Naive B cell (primary cell): ENCODE results near the gene XRCC4. TPM values are rescaled to one million over a fixed set of nuclear protein-coding genes. Genes with fewer than 3 reads are reported as not detected.
"Not testable (repeated sequence)": the region's sequence is repeated elsewhere in the genome, so short reads cannot be mapped to it uniquely, and the experiment has no call there.

ENCODE experiments used
- ATAC-seq, 2 donors: fragments of 150-1000 bp; cut with Tn5 transposase; 2 replicates each; pipeline ENCODE4 v1.10.0; 2021; ENCODE audit warnings: low read depth in 2 of 2, mild to moderate bottlenecking in 2 of 2, moderate library complexity in 2 of 2
- DNase-seq: peaks from one replicate; pipeline ENCODE4 v3.0.0; 2022
- H3K27ac Mint-ChIP-seq, 6 donors: one replicate each; pipeline ENCODE4 v1.8.0; 2020 to 2022; ENCODE audit warnings: mild to moderate bottlenecking in 6 of 6, mixed read lengths in 6 of 6, moderate library complexity in 5 of 6, inconsistent platforms in 2 of 6
- H3K27me3 Mint-ChIP-seq, 3 donors: one replicate each; pipeline ENCODE4 v1.8.0; 2021 to 2022; ENCODE audit warnings: mixed read lengths in 3 of 3, mild to moderate bottlenecking in 1 of 3
- H3K36me3 Mint-ChIP-seq, 2 donors: one replicate each; pipeline ENCODE4 v1.8.0; 2020 to 2022; ENCODE audit warnings: mixed read lengths in 2 of 2, inconsistent platforms in 1 of 2, mild to moderate bottlenecking in 1 of 2
- H3K4me1 Mint-ChIP-seq, 3 donors: one replicate each; pipeline ENCODE4 v1.8.0; 2020 to 2022; ENCODE audit warnings: mixed read lengths in 3 of 3, inconsistent platforms in 1 of 3, mild to moderate bottlenecking in 1 of 3, moderate library complexity in 1 of 3
- H3K4me3 Mint-ChIP-seq, 8 donors: one replicate each; pipeline ENCODE4 v1.8.0; 2020 to 2022; ENCODE audit warnings: mild to moderate bottlenecking in 8 of 8, mixed read lengths in 8 of 8, moderate library complexity in 8 of 8, inconsistent platforms in 2 of 8
- H3K9me3 Mint-ChIP-seq, 7 donors: one replicate each; pipeline ENCODE4 v1.8.0; 2020 to 2022; ENCODE audit warnings: mixed read lengths in 7 of 7, mild to moderate bottlenecking in 5 of 7, inconsistent platforms in 2 of 7, moderate library complexity in 1 of 7
- polyA plus RNA-seq, 6 donors: library from polyadenylated mRNA; unstranded; fragments of 300-500 nt; fragmentation: Illumina TruSeq; gene quantifications; one replicate each; pipeline ENCODE4 v1.2.3, GENCODE V29; 2021; ENCODE audit warnings: low read depth in 6 of 6

Gene XRCC4
- polyA plus RNA-seq, 6 donors from 2014 or later, result 7.8 to 9.9 (median 9.3) TPM

DNA sequence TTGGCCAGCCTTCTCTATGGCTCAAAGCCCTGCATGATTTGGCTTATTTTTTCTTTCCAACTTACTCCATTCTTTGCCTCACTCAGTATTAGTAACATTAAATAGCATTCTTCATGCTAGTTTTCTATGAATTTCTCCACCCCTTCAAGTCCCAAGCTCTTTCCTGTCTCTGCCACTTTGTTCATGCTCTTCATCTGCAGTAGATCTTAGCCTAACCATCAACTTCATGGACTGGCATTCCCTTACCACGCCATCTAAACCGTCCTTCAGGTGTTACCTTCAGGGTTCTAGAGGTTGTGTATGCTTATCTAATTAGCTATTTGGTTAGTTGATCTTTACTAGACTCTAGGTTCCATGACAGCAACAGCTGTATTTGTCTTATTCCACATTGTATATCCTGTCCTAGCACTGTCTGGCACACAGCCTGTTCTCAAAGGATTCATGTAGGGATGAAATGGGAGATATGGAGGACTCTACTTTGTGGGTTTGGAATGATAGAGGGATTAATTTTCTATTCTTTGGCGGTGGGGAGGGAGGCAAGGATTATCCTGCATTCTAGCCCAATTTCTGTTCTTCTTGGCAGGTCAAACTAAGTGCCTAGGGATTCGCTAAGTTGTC, 26.5 kb upstream of the XRCC4 start:
- Mint-ChIP-seq H3K4me3 (peak overlapping the region in 1 of 8 donors; percentile 6), H3K4me1 (no peaks in the 10 kb centered on the region), H3K36me3 (peaks cover 11 to 15% of the 10 kb centered on the region in 2 donors), H3K27ac (no peak overlapping the region), H3K9me3 (no peaks in the 10 kb centered on the region), H3K27me3 (no peaks in the 10 kb centered on the region)
- ATAC-seq (no peak), DNase-seq (no peak)

DNA sequence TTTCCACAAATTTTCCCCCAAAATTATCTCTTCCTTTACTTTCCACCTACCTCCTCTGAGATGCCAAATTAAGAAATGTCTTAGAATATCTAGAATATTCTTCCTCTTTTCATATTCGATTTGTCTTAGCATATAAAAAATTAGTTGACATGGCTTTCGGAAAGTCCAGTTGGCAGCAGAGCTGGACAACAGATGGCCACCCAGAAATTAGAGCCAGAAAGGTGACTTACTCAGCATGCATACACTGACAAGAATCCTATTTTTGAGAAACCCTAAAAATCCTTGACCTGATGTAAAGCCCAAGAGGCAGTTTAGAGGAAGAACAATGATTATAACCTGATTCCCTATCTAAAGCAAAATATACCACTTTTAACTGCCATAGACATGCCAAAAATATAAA, 22.2 kb upstream of the XRCC4 start:
- Mint-ChIP-seq H3K4me1 (peaks cover 12 to 16% (median 15%) of the 10 kb centered on the region in 3 donors), H3K9me3 (no peaks in the 10 kb centered on the region), H3K36me3 (peaks cover 15 to 25% of the 10 kb centered on the region in 2 donors), H3K4me3 (no peak overlapping the region), H3K27ac (peak overlapping the region in 1 of 6 donors; percentile 56), H3K27me3 (no peaks in the 10 kb centered on the region)
- DNase-seq (no peak), ATAC-seq (no peak)

DNA sequence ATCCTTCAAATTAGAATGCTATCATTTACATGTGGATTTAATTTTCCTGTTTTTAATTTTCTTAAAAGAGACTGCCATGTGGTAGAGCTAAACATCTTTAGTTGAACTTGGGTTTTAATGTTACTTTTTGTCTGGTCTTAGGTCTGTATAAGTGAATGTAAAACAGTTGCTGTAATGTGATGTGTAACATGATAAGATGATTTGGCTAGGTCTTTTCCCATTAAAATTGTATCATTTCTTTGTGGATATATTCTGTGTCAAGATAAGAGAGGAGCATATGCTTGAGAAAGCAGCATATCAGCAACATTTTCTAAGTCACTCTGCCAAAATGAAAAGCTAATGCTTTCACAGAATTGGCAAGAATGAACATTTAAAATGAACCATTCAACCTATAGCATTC, 18.6 kb upstream of the XRCC4 start:
- DNase-seq (no peak), ATAC-seq (no peak)
- peaks cover 8 to 27% of the 10 kb centered on the region in 2 donors for H3K36me3 Mint-ChIP-seq
- H3K27ac Mint-ChIP-seq, result peak overlapping the region in 3 of 6 donors; percentile 10 to 51 (median 43)
- peaks cover 15 to 16% (median 16%) of the 10 kb centered on the region in 3 donors for H3K4me1 Mint-ChIP-seq
- H3K9me3 Mint-ChIP-seq, result no peaks in the 10 kb centered on the region
- H3K27me3 Mint-ChIP-seq, result no peaks in the 10 kb centered on the region
- H3K4me3 Mint-ChIP-seq, result peak overlapping the region in 2 of 8 donors; percentile 9 to 23

DNA sequence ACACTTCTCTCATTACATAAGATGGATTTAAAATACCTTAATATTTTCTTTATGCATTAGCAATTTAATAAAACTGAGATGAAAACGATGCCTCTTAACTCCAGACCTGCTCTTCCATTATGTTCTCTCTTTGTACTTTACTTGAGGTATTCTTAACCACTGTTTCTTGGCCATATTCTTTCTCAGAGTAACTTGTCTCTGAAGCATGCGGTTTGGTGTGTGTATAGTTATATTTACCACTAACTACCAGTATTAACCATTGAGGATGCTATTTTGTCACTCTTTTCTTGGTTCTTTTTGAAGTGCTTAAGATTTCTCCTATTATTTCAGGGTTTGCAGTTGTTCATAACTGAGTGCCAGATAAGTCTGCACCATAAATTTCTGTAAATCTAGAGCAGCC, 18.0 kb upstream of the XRCC4 start:
- H3K4me3 Mint-ChIP-seq, result peak overlapping the region in 1 of 8 donors; percentile 7

DNA sequence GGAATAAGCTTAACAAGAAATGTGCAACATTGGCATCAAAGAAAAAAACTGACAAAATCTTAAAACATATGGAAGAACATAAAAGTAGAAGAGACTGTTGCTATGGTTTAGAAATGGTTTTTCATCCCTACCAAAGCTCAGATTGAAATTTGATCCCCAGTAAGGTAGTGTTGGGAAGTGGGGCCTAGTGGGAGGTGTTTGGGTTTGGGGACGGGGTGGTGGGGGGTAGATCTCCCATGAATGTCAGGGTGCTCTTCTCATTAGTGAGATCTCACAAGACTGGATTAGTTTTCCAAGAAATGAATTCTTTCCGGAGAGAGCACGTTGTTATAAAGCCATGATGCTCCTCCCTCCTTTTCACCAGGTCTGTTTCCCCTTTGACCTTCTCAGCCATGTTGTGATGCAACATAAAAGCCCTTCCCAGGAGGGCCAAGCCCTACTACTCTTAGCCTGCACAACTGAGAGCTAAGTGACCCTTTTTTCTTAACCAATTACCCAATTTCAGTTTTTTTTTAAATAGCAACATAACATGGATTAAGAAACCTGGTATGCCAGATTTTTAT, 10.7 kb upstream of the XRCC4 start:
- H3K4me3 Mint-ChIP-seq, result no peak overlapping the region
- peaks cover 0 to 8% of the 10 kb centered on the region in 2 donors for H3K36me3 Mint-ChIP-seq
- ATAC-seq (no peak), DNase-seq (no peak)
- no peaks in the 10 kb centered on the region for H3K27me3 Mint-ChIP-seq
- no peaks in the 10 kb centered on the region for H3K9me3 Mint-ChIP-seq
- peak overlapping the region in 2 of 6 donors; percentile 15 to 17 for H3K27ac Mint-ChIP-seq
- H3K4me1 Mint-ChIP-seq, result peaks cover 17 to 29% (median 23%) of the 10 kb centered on the region in 3 donors

More for the DNA sequence above, 18.0 kb upstream of the XRCC4 start:
- ATAC-seq (no peak), DNase-seq (no peak)
- Mint-ChIP-seq H3K9me3 (no peaks in the 10 kb centered on the region), H3K36me3 (peaks cover 6 to 20% of the 10 kb centered on the region in 2 donors), H3K27ac (peak overlapping the region in 2 of 6 donors; percentile 18 to 54), H3K27me3 (no peaks in the 10 kb centered on the region), H3K4me1 (peaks cover 15 to 19% (median 16%) of the 10 kb centered on the region in 3 donors)

DNA sequence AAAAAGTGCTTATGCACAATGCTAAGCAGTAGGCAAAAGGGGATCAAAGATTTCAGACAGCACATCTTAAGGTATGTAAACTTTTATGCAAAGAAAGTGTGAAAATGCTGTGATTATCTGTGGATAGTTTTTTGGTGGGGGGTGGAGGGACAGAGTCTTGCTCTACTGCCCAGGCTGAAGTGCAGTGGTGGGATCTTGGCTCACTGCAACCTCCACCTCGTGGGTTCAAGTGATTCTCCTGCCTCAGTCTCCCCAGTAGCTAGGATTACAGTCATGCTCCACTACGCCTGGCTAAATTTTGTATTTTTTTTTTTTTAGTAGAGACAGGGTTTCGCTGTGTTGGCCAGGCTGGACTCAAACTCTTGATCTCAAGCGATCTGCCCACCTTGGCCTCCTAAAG, 10.0 kb upstream of the XRCC4 start:
- H3K27ac Mint-ChIP-seq, result not testable (repeated sequence)

DNA sequence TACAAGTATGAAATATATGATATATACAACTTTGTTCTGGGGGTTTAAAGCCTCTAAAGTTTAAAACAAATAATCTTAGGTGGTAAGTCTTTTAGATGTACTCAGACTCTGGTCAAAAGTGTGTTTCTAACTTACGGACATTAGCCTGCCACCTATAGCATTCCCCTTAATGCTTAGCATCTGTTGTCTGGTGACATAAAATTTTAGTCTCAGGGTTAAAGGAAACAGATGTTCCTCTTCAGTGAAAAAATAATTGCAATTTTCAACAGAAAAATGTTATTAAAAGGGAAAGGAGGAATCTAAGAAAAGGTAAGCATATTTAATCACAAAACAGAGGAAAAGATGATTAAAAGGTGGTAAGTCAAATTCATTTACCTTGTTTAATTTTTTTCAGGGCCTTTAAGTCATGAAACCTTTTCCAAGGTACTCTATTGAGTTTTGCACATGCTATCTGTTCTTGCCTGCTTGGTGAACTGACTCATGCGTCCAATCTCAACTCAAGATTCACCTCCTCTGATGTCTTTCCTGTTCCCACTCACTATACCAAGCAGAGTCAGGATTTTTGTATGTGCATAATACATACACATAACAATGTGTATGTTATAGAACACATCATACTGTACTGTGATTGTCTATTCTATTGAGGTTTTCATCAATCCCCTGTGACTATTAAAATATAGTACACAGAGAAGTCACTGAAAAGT, 8.1 kb upstream of the XRCC4 start:
- peaks cover 4 to 12% of the 10 kb centered on the region in 2 donors for H3K36me3 Mint-ChIP-seq
- H3K9me3 Mint-ChIP-seq, result no peaks in the 10 kb centered on the region
- no peak overlapping the region for H3K4me3 Mint-ChIP-seq
- no peak overlapping the region for H3K27ac Mint-ChIP-seq
- peaks cover 27 to 51% (median 48%) of the 10 kb centered on the region in 3 donors for H3K4me1 Mint-ChIP-seq
- H3K27me3 Mint-ChIP-seq, result no peaks in the 10 kb centered on the region
- DNase-seq (no peak), ATAC-seq (no peak)

More for the DNA sequence above, 10.0 kb upstream of the XRCC4 start:
- not testable (repeated sequence) for H3K9me3 Mint-ChIP-seq, H3K4me3 Mint-ChIP-seq, DNase-seq, H3K36me3 Mint-ChIP-seq, ATAC-seq, H3K27me3 Mint-ChIP-seq
- peaks cover 17 to 34% (median 30%) of the 10 kb centered on the region in 3 donors for H3K4me1 Mint-ChIP-seq

DNA sequence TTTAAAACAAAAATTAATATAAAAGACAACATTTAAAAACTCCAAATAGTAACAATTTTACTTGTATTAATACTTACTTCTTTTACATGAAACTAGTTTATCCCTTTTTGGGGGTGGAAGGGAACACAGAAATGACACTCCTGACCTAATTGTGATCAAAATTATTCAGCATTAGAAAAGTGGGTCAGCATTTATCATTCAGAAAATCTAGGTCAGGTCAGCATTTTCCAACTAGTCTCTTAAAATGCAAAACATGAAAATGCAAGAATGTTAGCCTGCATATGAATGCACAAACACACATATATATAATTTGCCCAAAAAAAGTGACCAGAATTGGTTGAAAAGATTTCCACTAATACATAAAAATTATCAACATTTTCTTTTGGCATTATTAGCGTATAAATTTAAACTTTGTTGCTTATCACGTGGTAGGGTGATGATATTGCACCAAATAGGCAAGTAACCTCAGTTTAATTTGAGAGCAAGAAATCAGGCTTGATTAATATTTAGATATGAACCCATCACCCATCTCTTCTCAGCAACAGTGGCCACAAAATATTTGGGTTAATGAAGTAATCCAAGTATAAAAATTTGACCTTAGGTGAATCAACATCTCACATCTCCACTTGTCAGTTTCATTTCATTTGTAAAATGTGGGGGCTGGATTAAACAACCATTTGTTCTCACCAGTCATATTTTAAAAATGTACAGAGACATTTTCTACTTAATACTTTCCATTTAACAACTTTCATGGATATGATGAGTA, 5.9 kb upstream of the XRCC4 start:
- Mint-ChIP-seq H3K27me3 (no peaks in the 10 kb centered on the region), H3K4me3 (no peak overlapping the region), H3K4me1 (peaks cover 34 to 64% (median 58%) of the 10 kb centered on the region in 3 donors), H3K36me3 (peaks cover 0 to 15% of the 10 kb centered on the region in 2 donors), H3K9me3 (no peaks in the 10 kb centered on the region), H3K27ac (no peak overlapping the region)
- ATAC-seq, result no peak
- DNase-seq, result no peak

DNA sequence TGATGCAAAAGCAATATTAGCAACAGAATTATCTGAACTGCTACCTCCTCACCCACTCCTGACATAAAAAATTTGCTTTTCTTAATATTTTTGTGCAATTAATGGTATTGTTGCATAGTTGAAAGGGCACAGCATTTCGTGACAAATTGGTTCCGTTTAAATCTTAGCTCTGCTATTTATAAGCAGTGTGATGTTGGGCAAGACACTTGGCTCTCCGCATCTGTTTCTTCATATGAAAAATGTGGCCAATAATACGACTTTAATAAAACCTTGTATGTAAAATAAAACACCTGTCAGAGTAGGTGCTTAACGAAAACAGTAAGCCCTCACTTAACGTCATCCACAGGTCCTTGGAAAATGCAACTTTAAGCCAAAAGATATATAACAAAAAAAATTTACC, 4.4 kb upstream of the XRCC4 start:
- H3K9me3 Mint-ChIP-seq, result no peaks in the 10 kb centered on the region
- peak overlapping the region in 2 of 8 donors; percentile 22 to 42 for H3K4me3 Mint-ChIP-seq

DNA sequence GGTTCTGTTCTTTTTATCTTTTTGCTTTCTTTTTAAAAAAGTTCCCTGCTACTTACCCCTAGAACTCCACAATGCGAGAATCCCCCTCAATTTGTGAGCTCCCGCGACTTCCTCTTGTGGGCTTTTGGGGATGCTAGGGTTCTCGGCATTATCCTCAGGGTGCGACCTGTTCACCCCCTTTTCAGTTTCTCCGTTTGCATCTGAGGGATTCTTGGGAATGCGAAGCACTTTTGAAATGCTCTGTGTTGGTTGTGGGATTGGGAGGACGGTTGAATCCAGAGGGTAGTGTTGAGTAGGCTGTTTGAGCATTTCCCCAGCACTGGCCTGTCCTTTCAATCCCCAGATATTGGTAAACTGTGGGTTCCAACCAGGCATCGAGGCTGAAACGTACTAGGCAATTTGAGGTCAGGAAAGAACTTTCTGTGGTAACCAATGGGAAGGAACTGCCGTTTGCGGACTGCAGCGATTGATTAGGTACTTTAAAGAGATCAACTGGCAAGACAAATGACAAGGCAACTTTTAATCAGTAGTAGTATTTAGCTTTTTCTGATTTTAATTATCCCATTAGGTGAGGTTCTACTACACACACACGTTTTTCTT, 415 bp downstream of the XRCC4 start:
- ATAC-seq, result peak; percentile 1
- H3K27ac Mint-ChIP-seq, result peak overlapping the region; percentile 96 to 99 (median 98)
- peaks cover 31 to 57% (median 41%) of the 10 kb centered on the region in 3 donors for H3K4me1 Mint-ChIP-seq
- H3K4me3 Mint-ChIP-seq, result peak overlapping the region; percentile 95 to 100 (median 98)
- H3K27me3 Mint-ChIP-seq, result no peaks in the 10 kb centered on the region
- no peaks in the 10 kb centered on the region for H3K9me3 Mint-ChIP-seq
- DNase-seq, result no peak
- H3K36me3 Mint-ChIP-seq, result peaks cover 10 to 14% of the 10 kb centered on the region in 2 donors

More for the DNA sequence above, 4.4 kb upstream of the XRCC4 start:
- peaks cover 7 to 15% of the 10 kb centered on the region in 2 donors for H3K36me3 Mint-ChIP-seq
- H3K4me1 Mint-ChIP-seq, result peaks cover 39 to 68% (median 58%) of the 10 kb centered on the region in 3 donors
- H3K27me3 Mint-ChIP-seq, result no peaks in the 10 kb centered on the region
- ATAC-seq (no peak), DNase-seq (no peak)
- no peak overlapping the region for H3K27ac Mint-ChIP-seq

DNA sequence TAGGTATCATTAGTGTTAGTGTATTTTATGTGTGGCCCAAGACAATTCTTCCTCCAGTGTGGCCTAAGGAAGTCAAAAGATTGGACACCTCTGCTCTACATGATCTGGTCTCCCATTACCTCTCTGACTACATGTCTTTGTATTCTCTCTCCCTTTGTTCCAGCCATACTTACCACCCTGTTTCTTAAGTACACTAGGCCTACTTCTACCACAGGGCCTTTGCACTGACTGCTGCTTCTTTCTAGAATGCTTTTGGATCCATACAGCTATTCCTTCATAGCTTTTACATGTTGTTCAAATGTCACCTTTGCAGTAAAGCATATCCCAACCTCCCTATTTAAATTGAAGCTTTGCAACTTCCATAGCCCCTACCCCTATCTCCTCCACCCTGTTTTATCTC, 5.4 kb downstream of the XRCC4 start:
- no peak for DNase-seq
- Mint-ChIP-seq H3K4me1 (peaks cover 4 to 9% (median 8%) of the 10 kb centered on the region in 3 donors), H3K4me3 (peak overlapping the region in 2 of 8 donors; percentile 7 to 44), H3K9me3 (no peaks in the 10 kb centered on the region), H3K36me3 (peaks cover 0 to 7% of the 10 kb centered on the region in 2 donors), H3K27ac (no peak overlapping the region), H3K27me3 (no peaks in the 10 kb centered on the region)
- no peak for ATAC-seq

DNA sequence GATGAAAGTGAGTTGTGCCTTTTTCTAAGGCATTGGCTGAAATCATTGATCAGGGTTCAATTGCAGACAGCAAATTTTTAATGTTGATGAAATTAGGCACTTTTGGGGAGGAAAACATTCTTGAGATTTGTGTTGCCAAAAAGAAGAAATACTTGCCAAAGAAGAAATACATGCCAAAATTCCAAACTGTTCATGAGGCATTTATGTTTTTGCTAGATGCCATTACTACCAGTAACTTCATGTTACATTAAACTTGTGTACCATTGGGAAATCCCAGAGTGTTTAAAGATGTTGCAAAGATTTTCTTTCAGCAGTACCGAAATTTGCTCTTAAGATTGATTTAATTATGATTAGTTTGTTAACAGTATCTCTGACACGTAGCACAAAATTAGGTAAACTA, 7.0 kb downstream of the XRCC4 start:
- ATAC-seq (no peak), DNase-seq (no peak)
- no peak overlapping the region for H3K4me3 Mint-ChIP-seq
- no peaks in the 10 kb centered on the region for H3K9me3 Mint-ChIP-seq
- H3K4me1 Mint-ChIP-seq, result peaks cover 0 to 4% (median 0%) of the 10 kb centered on the region in 3 donors
- peaks cover 0 to 7% of the 10 kb centered on the region in 2 donors for H3K36me3 Mint-ChIP-seq
- no peak overlapping the region for H3K27ac Mint-ChIP-seq
- no peaks in the 10 kb centered on the region for H3K27me3 Mint-ChIP-seq

DNA sequence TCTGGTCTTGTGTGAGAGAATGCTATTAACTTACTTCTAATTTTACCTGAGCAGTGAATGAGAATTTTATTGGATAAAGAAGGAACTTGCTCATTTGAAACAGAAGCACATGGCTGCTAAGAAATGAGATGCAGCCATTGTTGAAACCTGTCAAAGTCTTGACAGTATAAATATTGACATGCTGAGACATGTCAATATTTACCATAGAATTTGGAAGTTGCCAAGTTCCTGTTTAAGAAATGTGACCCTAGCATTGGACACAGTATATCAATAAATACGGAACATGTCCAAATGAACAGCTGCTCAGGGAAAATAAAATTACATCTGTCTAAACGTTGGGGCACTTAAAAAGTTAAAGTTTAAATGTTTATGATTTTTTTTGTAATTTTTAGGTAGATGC, 7.8 kb downstream of the XRCC4 start:
- no peak overlapping the region for H3K27ac Mint-ChIP-seq
- H3K36me3 Mint-ChIP-seq, result peaks cover 0 to 7% of the 10 kb centered on the region in 2 donors
- H3K4me3 Mint-ChIP-seq, result no peak overlapping the region
- ATAC-seq, result no peak
- H3K9me3 Mint-ChIP-seq, result peaks cover 0 to 3% (median 0%) of the 10 kb centered on the region in 7 donors
- H3K27me3 Mint-ChIP-seq, result no peaks in the 10 kb centered on the region
- peaks cover 0 to 4% (median 0%) of the 10 kb centered on the region in 3 donors for H3K4me1 Mint-ChIP-seq
- no peak for DNase-seq
